Measurements from ENCODE around the gene ATP5F1B. TPM values are rescaled to one million over a fixed set of nuclear protein-coding genes. Genes with fewer than 3 reads are reported as not detected.

Gene ATP5F1B
- total and polyA plus RNA-seq, 9 of the 15 experiments (the other 6 are each of a cell fraction or from before 2014, with no cell fraction given) = 908 to 3,125 (median 1,482) TPM

DNA sequence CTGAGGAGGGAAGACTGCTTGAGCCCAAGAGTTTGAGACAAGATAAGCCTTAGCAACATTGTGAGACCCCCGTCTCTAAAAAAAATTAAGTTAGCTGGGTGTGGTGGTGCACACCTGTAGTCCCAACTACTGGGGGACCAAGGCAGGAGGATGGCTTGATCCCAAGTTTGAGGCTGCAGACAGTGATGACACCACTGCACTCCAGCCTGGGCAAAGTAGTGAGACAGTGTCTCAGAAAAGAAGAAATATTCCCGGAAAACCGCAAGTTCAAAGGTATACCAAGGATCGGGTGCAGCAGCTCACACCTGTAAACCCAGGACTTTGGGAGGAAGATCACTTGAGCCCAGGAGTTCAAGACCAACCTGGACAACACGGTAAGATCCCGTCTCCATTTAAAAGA lies 36.5 kb upstream of the ATP5F1B start:
- Histone ChIP-seq H3K27ac (ENCODE audit: extremely low read depth, low read depth, low read length) (peak overlapping the region; percentile 99; the same call in 2 of the 3 replicates), H3K4me2 (ENCODE audit: insufficient read depth, low read length) (peak overlapping the region; percentile 56), H2AFZ (ENCODE audit: low read depth, low read length) (no peak overlapping the region), H3K9me1 (ENCODE audit: control insufficient read depth, insufficient read depth, low read length) (no peaks in the 10 kb centered on the region), H3K4me1 (replicated peaks in 1 of 2; ENCODE audit: control insufficient read depth in 2 of 2, insufficient read depth in 2 of 2, low read length in 2 of 2) (peaks cover 16 to 53% of the 10 kb centered on the region in 2 experiments; a peak in 4 of 5 replicates), H3K27me3 (ENCODE audit: control insufficient read depth in 2 of 2, insufficient read depth in 2 of 2, low read length in 2 of 2) (no peaks in the 10 kb centered on the region), H4K20me1 (replicated peaks; ENCODE audit: control insufficient read depth, insufficient read depth, low read length) (peaks cover 48% of the 10 kb centered on the region), H3K9ac (ENCODE audit: insufficient read depth in 1 of 2, low read depth in 2 of 2, low read length in 2 of 2) (peak overlapping the region; percentile 92 to 100; a peak in 2 of 4 replicates), H3K4me3 (peak overlapping the region; percentile 97; the same call in 1 of the 2 replicates), H3K9me3 (replicated peaks; ENCODE audit: control insufficient read depth, insufficient read depth, low read depth, low read length) (no peaks in the 10 kb centered on the region), H3K36me3 (ENCODE audit: control insufficient read depth, insufficient read depth, low read length) (peaks cover 81% of the 10 kb centered on the region), H3K79me2 (ENCODE audit: control insufficient read depth, insufficient read depth, low read length) (peaks cover 99% of the 10 kb centered on the region)
- FAIRE-seq (no peak), DNase-seq (ENCODE audit: extremely low read depth in 1 of 4, low spot score in 3 of 4) (no peak), ATAC-seq (no peak)
- CTCF ChIA-PET (ENCODE audit: low intra/inter-chr PET ratio) = no interaction called here
- POLR2A ChIA-PET = interaction anchor here (0.6 to 6.3 kb wide), 6 partner anchors 9 to 767 kb away, joined by 3 to 28 read pairs (median 4); no protein-coding TSS in a partner anchor
- BruUV-seq (replicated peaks) = no TSS peak
- intact Hi-C loops (cut with micrococcal nuclease) = no loop called here
- in situ Hi-C loops (cut with MboI) = no loop called here
- WGBS (ENCODE audit: insufficient coverage, low coverage, missing lambda C conversion rate) = 28% methylated on average over 5 of the region's 6 CpGs
- TF ChIP-seq NBN (IDR thresholded peaks at IDR 0.05; ENCODE audit: low read depth) (no peak), SETDB1 (IDR thresholded peaks at IDR 0.05; ENCODE audit: low read length) (no peak), CHD7 (IDR thresholded peaks at IDR 0.05; ENCODE audit: low read depth, low read length) (no peak), NR4A1 (CRISPR knock-in tag; IDR thresholded peaks at IDR 0.05) (no peak), NR4A1 (tag; IDR thresholded peaks at IDR 0.05) (no peak), MEF2D (tag; conservative IDR thresholded peaks at IDR 0.05; ENCODE audit: low read depth) (no peak), HSF4 (CRISPR knock-in tag; IDR thresholded peaks at IDR 0.05; ENCODE audit: borderline replicate concordance) (no peak)
